Measurements from ENCODE around the gene IWS1.

DNA sequence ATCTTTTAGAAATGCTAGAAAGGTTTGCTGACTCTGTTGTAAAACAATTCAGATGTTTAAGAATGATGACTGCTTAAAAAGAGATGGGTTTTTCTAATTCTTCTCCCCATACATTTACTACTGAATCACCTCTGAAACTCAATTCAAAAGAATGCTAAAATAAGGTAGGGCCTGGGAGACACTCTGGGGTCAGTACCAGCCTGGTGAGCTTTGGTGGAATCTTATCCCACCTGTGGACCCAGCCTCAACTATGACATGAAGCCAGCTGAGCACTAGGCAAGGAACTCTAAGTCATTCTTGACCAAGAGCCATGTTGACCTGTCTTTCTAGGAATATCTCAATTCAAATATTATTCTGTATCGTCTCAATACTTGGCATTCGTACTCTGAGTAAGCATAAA lies 44.3 kb downstream of the IWS1 start:
- TF ChIP-seq, protein P1, sequence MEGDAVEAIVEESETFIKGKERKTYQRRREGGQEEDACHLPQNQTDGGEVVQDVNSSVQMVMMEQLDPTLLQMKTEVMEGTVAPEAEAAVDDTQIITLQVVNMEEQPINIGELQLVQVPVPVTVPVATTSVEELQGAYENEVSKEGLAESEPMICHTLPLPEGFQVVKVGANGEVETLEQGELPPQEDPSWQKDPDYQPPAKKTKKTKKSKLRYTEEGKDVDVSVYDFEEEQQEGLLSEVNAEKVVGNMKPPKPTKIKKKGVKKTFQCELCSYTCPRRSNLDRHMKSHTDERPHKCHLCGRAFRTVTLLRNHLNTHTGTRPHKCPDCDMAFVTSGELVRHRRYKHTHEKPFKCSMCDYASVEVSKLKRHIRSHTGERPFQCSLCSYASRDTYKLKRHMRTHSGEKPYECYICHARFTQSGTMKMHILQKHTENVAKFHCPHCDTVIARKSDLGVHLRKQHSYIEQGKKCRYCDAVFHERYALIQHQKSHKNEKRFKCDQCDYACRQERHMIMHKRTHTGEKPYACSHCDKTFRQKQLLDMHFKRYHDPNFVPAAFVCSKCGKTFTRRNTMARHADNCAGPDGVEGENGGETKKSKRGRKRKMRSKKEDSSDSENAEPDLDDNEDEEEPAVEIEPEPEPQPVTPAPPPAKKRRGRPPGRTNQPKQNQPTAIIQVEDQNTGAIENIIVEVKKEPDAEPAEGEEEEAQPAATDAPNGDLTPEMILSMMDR (IDR thresholded peaks at IDR 0.05; ENCODE audit: insufficient read depth, low read length, poor library complexity, severe bottlenecking), result no peak
- TF ChIP-seq EZH2phosphoT487 (conservative IDR thresholded peaks at IDR 0.05; ENCODE audit: low read length), result no peak
